GM23338 (cell line): Measurements from ENCODE around the gene ADAP1.

Experiments
- EZH2 ChIP-seq: fragments of 200-600 bp; sonication (generic); IDR thresholded peaks from one replicate; pipeline ENCODE4 v1.8.0; 2017; ENCODE audit warnings: antibody characterized with exemption, mild to moderate bottlenecking, low read depth; ENCODE audit not compliant: unreplicated experiment
- EZH2phosphoT487 ChIP-seq: fragments of 200-600 bp; sonication (generic); IDR thresholded peaks from one replicate; pipeline ENCODE4 v1.8.1; 2018; ENCODE audit warnings: antibody characterized with exemption; ENCODE audit not compliant: unreplicated experiment
- NANOG ChIP-seq: IDR thresholded peaks from 2 replicates; pipeline ENCODE4 v1.6.1; 2016; ENCODE audit warnings: antibody characterized with exemption, borderline replicate concordance
- POLR2AphosphoS5 ChIP-seq: IDR thresholded peaks from 2 replicates; pipeline ENCODE4 v1.6.1; 2016; ENCODE audit warnings: antibody characterized with exemption, low read depth
- ZNF114 ChIP-seq: fragments of 250-450 bp; sonication (Bioruptor Pico); IDR thresholded peaks from 2 replicates; pipeline ENCODE4 v1.5.0; 2020; ENCODE audit warnings: mild to moderate bottlenecking, moderate library complexity
- ZNF331 ChIP-seq: fragments of 250-450 bp; sonication (Bioruptor Pico); IDR thresholded peaks from 2 replicates; pipeline ENCODE4 v1.5.0; 2020; ENCODE audit warnings: low read depth, mild to moderate bottlenecking, moderate library complexity
- TF ChIP-seq, protein P1 (sequence below), 2 experiments: fragments of 200-600 bp in 1 of 2; sonication (generic) in 1 of 2; conservative IDR thresholded peaks; 2 replicates each; pipeline versions ENCODE4 v1.5.1 to v1.6.1; 2016 to 2017; ENCODE audit warnings: antibody characterized with exemption in 2 of 2, low read depth in 2 of 2, mild to moderate bottlenecking in 2 of 2, moderate library complexity in 1 of 2

DNA sequence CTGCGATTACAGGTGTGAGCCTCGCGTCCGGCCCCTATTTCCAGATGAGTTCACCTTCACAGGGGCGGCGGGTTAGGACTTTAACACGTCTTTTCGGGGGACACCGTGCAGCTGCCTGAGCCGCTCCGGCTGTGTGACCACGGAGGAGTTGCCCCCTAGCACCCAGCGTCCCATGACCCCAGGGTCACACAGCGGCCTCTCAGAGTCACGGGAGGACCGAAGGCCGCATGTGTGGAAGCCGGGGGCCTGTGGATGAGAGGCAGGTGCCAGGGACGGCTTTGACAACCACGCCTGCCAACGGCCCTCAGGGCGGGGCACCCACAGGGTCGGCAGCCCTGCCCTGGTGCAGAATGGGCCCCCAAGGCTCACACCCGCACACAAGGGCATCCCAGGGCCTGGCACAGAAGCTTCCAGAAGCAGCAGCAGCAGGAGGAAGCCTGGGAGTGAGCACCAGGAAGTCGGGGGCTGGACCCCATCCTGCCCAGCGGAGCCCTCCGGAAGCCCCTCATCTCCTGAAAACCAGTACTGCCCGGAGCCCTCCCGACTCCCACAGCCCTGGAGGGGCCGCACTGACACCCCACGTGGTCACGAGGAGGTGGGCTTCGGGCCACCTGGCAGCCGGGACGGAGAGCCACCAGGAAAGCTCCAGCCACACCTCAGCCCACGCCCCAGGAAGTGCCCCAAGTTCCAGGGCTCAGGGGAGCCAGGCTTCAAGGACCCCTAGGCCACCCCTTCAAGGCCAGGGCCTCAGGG lies 32.7 kb downstream of the ADAP1 start:
- no peak for TF ChIP-seq POLR2AphosphoS5
- no peak for TF ChIP-seq EZH2
- TF ChIP-seq, protein P1, sequence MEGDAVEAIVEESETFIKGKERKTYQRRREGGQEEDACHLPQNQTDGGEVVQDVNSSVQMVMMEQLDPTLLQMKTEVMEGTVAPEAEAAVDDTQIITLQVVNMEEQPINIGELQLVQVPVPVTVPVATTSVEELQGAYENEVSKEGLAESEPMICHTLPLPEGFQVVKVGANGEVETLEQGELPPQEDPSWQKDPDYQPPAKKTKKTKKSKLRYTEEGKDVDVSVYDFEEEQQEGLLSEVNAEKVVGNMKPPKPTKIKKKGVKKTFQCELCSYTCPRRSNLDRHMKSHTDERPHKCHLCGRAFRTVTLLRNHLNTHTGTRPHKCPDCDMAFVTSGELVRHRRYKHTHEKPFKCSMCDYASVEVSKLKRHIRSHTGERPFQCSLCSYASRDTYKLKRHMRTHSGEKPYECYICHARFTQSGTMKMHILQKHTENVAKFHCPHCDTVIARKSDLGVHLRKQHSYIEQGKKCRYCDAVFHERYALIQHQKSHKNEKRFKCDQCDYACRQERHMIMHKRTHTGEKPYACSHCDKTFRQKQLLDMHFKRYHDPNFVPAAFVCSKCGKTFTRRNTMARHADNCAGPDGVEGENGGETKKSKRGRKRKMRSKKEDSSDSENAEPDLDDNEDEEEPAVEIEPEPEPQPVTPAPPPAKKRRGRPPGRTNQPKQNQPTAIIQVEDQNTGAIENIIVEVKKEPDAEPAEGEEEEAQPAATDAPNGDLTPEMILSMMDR (conservative IDR thresholded peaks at IDR 0.05; ENCODE audit: low read depth in 2 of 2): no peak
- TF ChIP-seq EZH2phosphoT487: no peak
- no peak for TF ChIP-seq ZNF331 (CRISPR knock-in tag)
- no peak for TF ChIP-seq NANOG
- TF ChIP-seq ZNF114: no peak
